ENCODE results near the gene LRPAP1. TPM values are rescaled to one million over a fixed set of nuclear protein-coding genes. Genes with fewer than 3 reads are reported as not detected.
"Not testable (repeated sequence)": the region's sequence is repeated elsewhere in the genome, so short reads cannot be mapped to it uniquely, and the experiment has no call there.

Gene LRPAP1
- polyA plus RNA-seq (2011; rRNA removed) (60.7 and 64.3 TPM in 2 replicates), polyA plus RNA-seq (2017; fragmentation: RNase III; extraction: RNeasy Plus Mini Kit Qiagen cat#74134 plus additional on column Dnase treatment) (79.1 to 81.1 TPM (median 80.1 TPM) in 3 replicates), polyA minus RNA-seq (2011; rRNA and poly(A)+ RNA removed) (16.5 and 22.0 TPM in 2 replicates)
- 85.6 and 89.7 TPM in 2 replicates for polyA plus RNA-seq (2012; cell fraction: cytosol; rRNA removed)
- 100 and 139 TPM in 2 replicates for polyA plus RNA-seq (2012; cell fraction: nucleus; rRNA removed)

DNA sequence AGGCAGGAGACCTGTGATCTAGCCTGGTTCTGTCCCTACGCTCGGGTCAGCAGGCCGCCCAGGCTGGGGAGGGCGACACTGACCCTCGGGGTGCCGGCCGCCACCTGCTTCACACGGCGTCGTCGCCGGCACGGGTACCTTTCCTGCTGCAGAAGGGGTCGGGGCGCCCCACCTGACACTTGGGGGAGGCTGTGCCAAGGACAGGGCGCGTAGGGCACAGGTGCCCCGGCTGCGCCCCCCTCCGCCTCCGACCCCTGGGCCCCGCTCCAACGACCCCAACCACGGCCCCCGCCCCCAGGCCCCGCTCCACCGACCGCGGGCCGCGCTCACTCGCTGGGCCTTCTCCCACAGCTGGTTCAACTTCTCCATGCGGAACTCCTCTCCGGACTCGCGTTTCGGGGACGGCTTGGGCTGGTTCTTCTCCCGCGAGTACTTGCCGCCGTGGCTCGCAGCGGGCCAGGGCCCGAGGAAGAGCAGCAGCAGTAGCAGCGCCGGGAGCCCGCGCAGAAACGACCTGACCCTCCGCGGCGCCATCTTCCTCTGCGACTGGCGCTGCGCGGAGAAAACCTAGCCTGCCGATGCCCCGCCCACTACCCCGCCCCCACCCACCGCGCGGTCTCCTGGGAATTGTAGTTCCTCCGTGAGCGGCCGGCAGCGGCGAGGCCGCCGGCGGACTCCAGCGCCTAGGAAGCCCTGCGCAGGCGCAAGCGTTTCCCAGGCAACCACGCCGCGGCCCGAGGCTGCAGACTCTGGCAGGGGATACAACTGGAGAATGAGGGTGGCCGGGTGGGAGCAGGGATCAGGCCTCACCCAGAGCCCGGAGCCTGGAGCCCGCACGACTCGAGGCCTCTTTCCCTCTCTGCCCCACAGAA lies at the start of gene LRPAP1:
LRPAP1 (minus strand) TSS at position 544 of the 872 bp plus-strand sequence; CDS start at position 534, 10 bp downstream.
- 0% methylated on average over 7 of the region's 84 CpGs for WGBS (ENCODE audit: missing lambda C conversion rate)
- peak within 1 kb of the TSS; percentile 87 to 93 for H3K27ac ChIP-seq
- FAIRE-seq, result no peak

GRCh38 chr4:3581334-3582090 lies 49.3 kb upstream of the LRPAP1 start:
- H3K4me1 ChIP-seq; H3K9me3 ChIP-seq; POLR2A ChIA-PET; H3K4me2 ChIP-seq; CTCF ChIA-PET; FAIRE-seq; H3K27ac ChIP-seq; H3K4me3 ChIP-seq; ATAC-seq; DNase-seq (ENCODE audit: low read depth in 1 of 2, low spot score in 1 of 2): not testable (repeated sequence)
- WGBS (ENCODE audit: missing lambda C conversion rate), result 44% methylated on average over 1 of the region's 15 CpGs

More for the DNA sequence above, at the start of gene LRPAP1:
- CTCF ChIA-PET, result no interaction called here
- H3K9me3 ChIP-seq, result no peaks in the 10 kb centered on the region
- no peak for TF ChIP-seq CHD2 (IDR thresholded peaks at IDR 0.05; ENCODE audit: low read length, partially characterized antibody)
- peak; percentile 59 to 82; a peak in 4 of 5 replicates for TF ChIP-seq JUN (IDR thresholded peaks at IDR 0.05)
- TF ChIP-seq BCL3 (IDR thresholded peaks at IDR 0.05), result peak; percentile 89; the same call in 1 of the 3 replicates
- no peak for TF ChIP-seq KDM5A (IDR thresholded peaks at IDR 0.05)
- no peak for TF ChIP-seq BHLHE40 (IDR thresholded peaks at IDR 0.05; ENCODE audit: low read depth, low read length)
- TF ChIP-seq POLR2A (IDR thresholded peaks at IDR 0.05; ENCODE audit: low read length), result peak; percentile 92
- TF ChIP-seq PHF8 (IDR thresholded peaks at IDR 0.05; ENCODE audit: borderline replicate concordance, low read depth), result peak; percentile 97
- no peak for TF ChIP-seq HEYL (CRISPR knock-in tag; IDR thresholded peaks at IDR 0.05)
- no peak for TF ChIP-seq NPAS2 (CRISPR knock-in tag; IDR thresholded peaks at IDR 0.05; ENCODE audit: borderline replicate concordance)
- TF ChIP-seq CBX2 (IDR thresholded peaks at IDR 0.05; ENCODE audit: borderline replicate concordance, low read depth), result no peak
- no peak for TF ChIP-seq EHMT2 (IDR thresholded peaks at IDR 0.05; ENCODE audit: low read depth)
- no peak for TF ChIP-seq CBX8 (IDR thresholded peaks at IDR 0.05)
- TF ChIP-seq HOXA7 (CRISPR knock-in tag; IDR thresholded peaks at IDR 0.05), result no peak
- TF ChIP-seq CTCF (IDR thresholded peaks at IDR 0.05), result no peak
- no peak for TF ChIP-seq HDAC2 (IDR thresholded peaks at IDR 0.05)
- no peak for TF ChIP-seq RNF2 (IDR thresholded peaks at IDR 0.05; ENCODE audit: borderline replicate concordance, low read depth)
- TF ChIP-seq, protein P1, sequence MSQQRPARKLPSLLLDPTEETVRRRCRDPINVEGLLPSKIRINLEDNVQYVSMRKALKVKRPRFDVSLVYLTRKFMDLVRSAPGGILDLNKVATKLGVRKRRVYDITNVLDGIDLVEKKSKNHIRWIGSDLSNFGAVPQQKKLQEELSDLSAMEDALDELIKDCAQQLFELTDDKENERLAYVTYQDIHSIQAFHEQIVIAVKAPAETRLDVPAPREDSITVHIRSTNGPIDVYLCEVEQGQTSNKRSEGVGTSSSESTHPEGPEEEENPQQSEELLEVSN (IDR thresholded peaks at IDR 0.05; ENCODE audit: borderline replicate concordance, low read depth), result peak; percentile 7; the same call in 1 of the 2 replicates
- DNase-seq (ENCODE audit: low read depth in 1 of 2, low spot score in 1 of 2) (peak; percentile 81 to 97), ATAC-seq (peak; percentile 94 to 97)
- H3K4me1 ChIP-seq, result peaks cover 8% of the 10 kb centered on the region; the same call in 2 of the 3 replicates
- H3K4me2 ChIP-seq, result peak within 1 kb of the TSS; percentile 96
- H3K4me3 ChIP-seq, result peak within 1 kb of the TSS; percentile 92
- POLR2A ChIA-PET, result no interaction called here

DNA sequence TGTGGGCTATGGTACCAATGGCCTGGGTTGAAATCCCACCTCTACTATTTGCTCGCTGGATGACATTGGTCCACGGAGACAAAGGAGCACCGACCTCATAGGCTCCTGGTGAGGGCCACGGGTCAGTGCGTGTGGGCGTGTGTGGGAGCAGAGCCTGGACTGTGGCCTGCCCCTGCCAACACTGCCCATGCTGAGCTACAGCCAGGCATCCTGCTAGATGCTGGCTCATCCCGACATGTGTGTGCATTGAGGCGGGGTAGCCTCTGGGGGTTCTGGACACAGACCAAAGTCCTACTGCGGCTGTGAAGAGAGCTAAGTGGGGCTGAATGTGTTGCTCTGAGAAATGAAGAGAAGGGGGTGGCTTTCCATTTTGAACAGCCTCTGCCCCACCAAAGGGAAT lies 48.6 kb upstream of the LRPAP1 start:
- H3K9me3 ChIP-seq; DNase-seq (ENCODE audit: low read depth in 1 of 2, low spot score in 1 of 2); H3K27ac ChIP-seq; FAIRE-seq; H3K4me2 ChIP-seq; CTCF ChIA-PET; ATAC-seq; POLR2A ChIA-PET; H3K4me1 ChIP-seq; H3K4me3 ChIP-seq: not testable (repeated sequence)
- 40% methylated on average over 2 of the region's 9 CpGs for WGBS (ENCODE audit: missing lambda C conversion rate)

- H3K4me1 ChIP-seq; POLR2A ChIA-PET; FAIRE-seq; CTCF ChIA-PET; H3K4me3 ChIP-seq; H3K4me2 ChIP-seq; H3K9me3 ChIP-seq; DNase-seq (ENCODE audit: low read depth in 1 of 2, low spot score in 1 of 2); ATAC-seq; H3K27ac ChIP-seq: not testable (repeated sequence)
- WGBS (ENCODE audit: missing lambda C conversion rate), result 22% methylated on average over 3 of the region's 4 CpGs
Measured at GRCh38 chr4:3578527-3579144, 46.4 kb upstream of the LRPAP1 start.

- H3K4me3 ChIP-seq; H3K27ac ChIP-seq; DNase-seq (ENCODE audit: low read depth in 1 of 2, low spot score in 1 of 2); H3K9me3 ChIP-seq; FAIRE-seq; CTCF ChIA-PET; ATAC-seq; H3K4me2 ChIP-seq; POLR2A ChIA-PET; H3K4me1 ChIP-seq: not testable (repeated sequence)
- 4% methylated on average over 3 of the region's 3 CpGs for WGBS (ENCODE audit: missing lambda C conversion rate)
Measured at GRCh38 chr4:3578052-3578451, 45.8 kb upstream of the LRPAP1 start.
